NCI-H526 treated with DMSO at 0.1 percent for 48 hours (cell line): Measurements from ENCODE around the gene SLC19A1.
A peak's percentile ranks its signal among the peaks of the same experiment; 100 is the strongest.

Experiments used
- DNase-seq: peaks from one replicate; lab custom pipeline; 2025; lab: John Stamatoyannopoulos, UW

The SLC19A1 gene

GRCh38 chr21:45558044-45558721, 15.9 kb upstream of the SLC19A1 start:
- no peak for DNase-seq

- DNase-seq: no peak
Observed at GRCh38 chr21:45557616-45558043, 15.4 kb upstream of the SLC19A1 start.

- DNase-seq: no peak
Observed at GRCh38 chr21:45556645-45557615, 14.7 kb upstream of the SLC19A1 start.

- no peak for DNase-seq
Observed at GRCh38 chr21:45556302-45556644, 14.0 kb upstream of the SLC19A1 start.

GRCh38 chr21:45555557-45556301, 13.5 kb upstream of the SLC19A1 start:
- DNase-seq: peak; percentile 58

GRCh38 chr21:45555251-45555556, 13.0 kb upstream of the SLC19A1 start:
- no peak for DNase-seq

GRCh38 chr21:45554477-45555175, 12.4 kb upstream of the SLC19A1 start:
- no peak for DNase-seq

GRCh38 chr21:45552696-45553391, 10.6 kb upstream of the SLC19A1 start:
- DNase-seq: no peak

GRCh38 chr21:45551783-45552695, 9.8 kb upstream of the SLC19A1 start:
- DNase-seq: no peak

GRCh38 chr21:45551316-45551715, 9.1 kb upstream of the SLC19A1 start:
- DNase-seq: no peak

- DNase-seq: no peak
Observed at GRCh38 chr21:45550522-45551210, 8.4 kb upstream of the SLC19A1 start.

- no peak for DNase-seq
Observed at GRCh38 chr21:45549626-45550463, 7.6 kb upstream of the SLC19A1 start.

GRCh38 chr21:45548711-45549491, 6.7 kb upstream of the SLC19A1 start:
- no peak for DNase-seq

GRCh38 chr21:45547545-45547900, 5.3 kb upstream of the SLC19A1 start:
- DNase-seq: no peak

GRCh38 chr21:45546636-45547544, 4.7 kb upstream of the SLC19A1 start:
- DNase-seq: no peak

- no peak for DNase-seq
Observed at GRCh38 chr21:45545691-45546531, 3.7 kb upstream of the SLC19A1 start.
